Neural cell (in vitro differentiated cells): Measurements from ENCODE around the gene ATF6.

Experiments used
- CTCF ChIP-seq: fragments of 450-650 bp; IDR thresholded peaks from 2 replicates; pipeline ENCODE4 v1.5.1; 2014; ENCODE audit warnings: antibody characterized with exemption, mild to moderate bottlenecking, moderate library complexity; ENCODE audit not compliant: poor library complexity, severe bottlenecking
- EP300 ChIP-seq: fragments of 450-650 bp; conservative IDR thresholded peaks from 2 replicates; pipeline ENCODE4 v1.6.1; 2014; ENCODE audit warnings: antibody characterized with exemption, mild to moderate bottlenecking, moderate library complexity; ENCODE audit not compliant: poor library complexity, severe bottlenecking
- EZH2 ChIP-seq: fragments of 200-600, 300-800 bp; shearing (Covaris generic), sonication (generic); IDR thresholded peaks from 2 replicates; pipeline ENCODE4 v1.6.1; 2014; ENCODE audit warnings: antibody characterized with exemption, low read length, borderline replicate concordance, mild to moderate bottlenecking; ENCODE audit not compliant: insufficient read depth, poor library complexity, severe bottlenecking
- MXI1 ChIP-seq: fragments of 450-650 bp; conservative IDR thresholded peaks from 2 replicates; pipeline ENCODE4 v1.6.1; 2014; ENCODE audit warnings: antibody characterized with exemption, mild to moderate bottlenecking; ENCODE audit not compliant: poor library complexity, severe bottlenecking
- POLR2AphosphoS5 ChIP-seq: IDR thresholded peaks from 2 replicates; pipeline ENCODE4 v1.6.1; 2012
- SMC3 ChIP-seq: fragments of 450-650 bp; conservative IDR thresholded peaks from 2 replicates; pipeline ENCODE4 v1.6.1; 2014; ENCODE audit warnings: antibody characterized with exemption, mild to moderate bottlenecking, moderate library complexity; ENCODE audit not compliant: poor library complexity
- TAF1 ChIP-seq: IDR thresholded peaks from 2 replicates; pipeline ENCODE4 v1.6.1; 2012; ENCODE audit warnings: low read depth

- TF ChIP-seq CTCF (no peak), TAF1 (no peak), EZH2 (no peak), SMC3 (no peak), POLR2AphosphoS5 (no peak), EP300 (no peak), MXI1 (no peak)
Observed at GRCh38 chr1:162011337-162012012, 245.4 kb downstream of the ATF6 start.
